GM19397 (cell line): ENCODE data around the gene TACR2.

Experiments
- ATAC-seq: cut with Tn5 transposase; IDR thresholded peaks from one replicate; pipeline ENCODE4 v1.9.1; 2021; ENCODE audit warnings: mild to moderate bottlenecking, moderate library complexity; ENCODE audit not compliant: unreplicated experiment

The TACR2 gene

GRCh38 chr10:69416695-69417094 is at the start of gene TACR2:
TSS of gene TACR2 (minus strand) at chr10:69416918. CDS start at chr10:69416323, 595 bp downstream.
- no peak for ATAC-seq

- ATAC-seq, result no peak
Observed at GRCh38 chr10:69466158-69466490, 49.4 kb upstream of the TACR2 start.

- ATAC-seq, result no peak
Observed at GRCh38 chr10:69465457-69466157, 48.9 kb upstream of the TACR2 start.

GRCh38 chr10:69464801-69465401 is 48.2 kb upstream of the TACR2 start:
- ATAC-seq, result no peak

- no peak for ATAC-seq
Observed at GRCh38 chr10:69464401-69464800, 47.7 kb upstream of the TACR2 start.

GRCh38 chr10:69463886-69464285 is 47.2 kb upstream of the TACR2 start:
- ATAC-seq, result no peak

GRCh38 chr10:69461243-69462025 is 44.7 kb upstream of the TACR2 start:
- no peak for ATAC-seq

GRCh38 chr10:69460576-69461242 is 44.0 kb upstream of the TACR2 start:
- ATAC-seq, result no peak

DNA sequence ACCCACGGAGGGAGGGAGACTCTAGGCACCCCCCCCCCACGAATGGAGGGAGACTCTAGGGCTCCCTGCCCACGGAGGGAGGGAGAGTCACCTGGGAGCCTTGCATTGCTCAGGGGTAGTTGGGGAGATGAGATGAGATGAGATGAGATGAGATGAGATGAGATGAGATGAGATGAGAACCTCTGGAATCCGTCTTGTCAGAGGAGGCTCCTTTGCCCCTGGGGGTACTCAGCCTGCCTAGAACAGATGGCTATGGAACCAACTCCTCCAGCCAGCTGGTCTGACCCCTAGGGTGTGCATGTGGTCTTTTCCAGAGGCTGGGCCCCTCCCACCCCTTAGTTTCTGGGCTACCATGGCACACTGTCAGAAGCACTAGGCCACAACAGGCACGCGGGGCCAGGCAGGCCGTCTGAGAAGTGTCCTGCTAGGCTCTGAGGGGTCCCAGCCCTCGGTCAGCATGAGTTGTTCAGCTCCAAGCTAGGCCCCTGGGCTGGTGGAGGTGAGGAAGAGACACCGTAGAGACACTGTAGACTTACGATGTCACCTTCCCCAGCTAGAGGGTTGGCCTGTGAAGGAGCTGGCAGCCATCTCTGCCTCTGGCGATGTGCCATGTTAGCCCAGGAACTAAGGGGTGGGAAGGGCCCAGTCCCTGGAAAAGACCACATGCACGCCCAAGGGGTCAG is 43.3 kb upstream of the TACR2 start:
- no peak for ATAC-seq

- ATAC-seq, result no peak
Observed at GRCh38 chr10:69459101-69459790, 42.5 kb upstream of the TACR2 start.

DNA sequence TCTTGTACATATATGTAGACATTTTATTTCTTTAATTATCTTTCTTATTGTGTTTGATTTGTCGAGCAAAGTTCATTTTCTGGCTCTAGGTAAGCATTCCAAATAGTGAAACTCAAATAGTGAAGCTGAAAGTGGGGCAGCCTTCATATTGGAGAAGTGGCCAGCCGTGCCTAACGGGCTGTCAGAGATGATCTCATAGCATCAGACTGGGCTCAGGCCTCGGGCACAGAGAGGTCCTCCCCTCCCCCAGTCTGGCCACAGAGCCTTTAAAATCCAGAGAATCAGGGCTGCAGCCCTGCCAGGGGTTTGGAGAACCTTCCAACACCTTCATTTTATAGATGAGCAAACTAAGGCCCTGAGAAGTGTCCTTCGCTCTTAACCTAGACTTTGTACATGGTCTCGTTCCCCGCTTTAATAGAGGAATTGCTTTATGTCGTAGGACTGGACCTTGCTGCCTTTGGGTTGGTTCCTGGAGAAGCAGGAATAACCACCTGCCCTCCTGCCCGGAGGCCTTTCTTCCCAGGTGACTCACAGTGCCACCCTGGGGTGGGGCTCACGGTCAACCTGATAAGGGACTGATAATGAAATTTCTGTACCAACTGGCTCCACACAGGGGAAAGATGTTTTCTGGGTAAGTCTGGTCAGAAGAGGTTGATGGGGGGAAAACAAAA is 41.8 kb upstream of the TACR2 start:
- no peak for ATAC-seq

DNA sequence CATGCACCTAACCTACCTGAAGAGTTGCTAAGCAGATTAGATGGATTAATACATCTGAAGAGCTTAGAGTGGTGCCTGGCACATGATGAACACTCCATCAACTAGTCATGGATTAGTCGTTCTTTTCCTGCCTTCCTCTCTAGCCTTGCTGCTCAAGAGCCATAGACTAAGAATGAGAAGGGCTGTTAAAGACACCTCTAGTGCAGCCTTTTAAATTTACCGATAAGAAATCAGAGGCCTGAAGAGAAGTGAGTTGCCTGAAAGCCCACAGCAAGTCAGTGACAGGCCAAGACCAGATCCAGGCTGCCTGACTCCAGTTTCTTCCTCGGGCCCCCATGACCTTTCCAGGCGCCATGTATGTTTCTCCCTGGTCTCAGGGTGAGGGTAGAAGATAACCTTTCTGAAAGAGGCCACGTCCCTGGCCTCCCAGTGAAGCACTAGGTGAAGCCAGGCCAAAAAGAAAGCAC is 41.1 kb upstream of the TACR2 start:
- no peak for ATAC-seq

GRCh38 chr10:69456880-69457693 is 40.4 kb upstream of the TACR2 start:
- no peak for ATAC-seq

DNA sequence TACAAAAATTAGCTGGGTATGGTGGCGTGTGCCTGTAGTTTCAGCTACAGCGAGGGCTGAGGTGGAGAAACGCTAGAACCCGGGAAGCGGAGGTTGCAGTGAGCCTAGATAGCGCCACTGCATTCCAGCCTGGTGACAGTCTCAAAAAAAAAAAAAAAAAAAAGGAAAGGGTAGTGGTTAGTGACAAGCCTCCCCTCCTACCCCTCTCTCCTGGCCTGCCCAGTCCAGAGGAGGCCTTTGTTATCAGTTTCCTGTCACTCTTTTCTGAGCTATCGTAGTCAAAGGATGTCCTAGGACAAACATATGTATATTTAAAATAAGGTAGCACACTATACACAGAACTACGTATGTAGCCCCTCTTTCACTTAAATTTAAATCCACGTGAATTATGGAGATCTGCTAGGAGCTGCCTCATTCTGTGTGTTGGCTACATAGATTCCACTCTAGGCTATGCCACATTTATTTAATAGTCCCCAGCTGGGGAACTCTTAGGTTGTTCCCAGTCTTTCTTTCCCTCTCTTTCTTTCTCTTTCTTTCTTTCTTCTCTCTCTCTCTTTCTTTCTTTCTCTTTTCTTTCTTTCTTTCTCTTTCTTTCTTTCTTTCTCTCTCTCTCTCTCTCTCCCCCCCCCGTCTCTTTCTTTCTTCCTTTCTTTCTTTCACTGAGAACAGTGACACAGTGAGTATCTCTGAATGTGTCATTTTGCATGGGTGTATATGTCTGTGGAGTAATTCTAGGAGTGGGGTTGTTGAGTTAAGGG is 38.5 kb upstream of the TACR2 start:
- ATAC-seq, result no peak

DNA sequence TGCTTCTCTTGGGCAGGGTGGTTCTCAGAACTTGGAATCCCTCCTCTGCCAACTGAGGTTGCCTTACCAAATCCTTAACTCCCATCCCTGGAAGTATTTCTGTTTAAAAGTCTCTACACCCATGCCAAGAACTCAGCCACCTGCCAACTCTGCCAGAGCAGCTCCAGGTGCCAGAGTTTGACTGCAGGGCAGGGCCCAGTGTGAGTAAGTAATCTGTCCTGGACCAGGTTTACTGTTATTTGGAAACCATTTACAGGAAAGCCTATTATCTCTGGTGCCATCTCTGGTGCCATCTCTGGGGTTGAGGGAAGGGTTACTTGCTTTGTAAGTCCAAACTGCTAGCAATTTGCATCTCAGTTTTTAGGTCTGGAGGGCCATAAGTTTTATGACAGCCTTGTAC is 37.1 kb upstream of the TACR2 start:
- ATAC-seq, result no peak

- no peak for ATAC-seq
Observed at GRCh38 chr10:69452676-69453415, 36.1 kb upstream of the TACR2 start.

GRCh38 chr10:69451784-69452251 is 35.1 kb upstream of the TACR2 start:
- ATAC-seq, result no peak
